ENCODE measurements around the gene BICDL2.
"Not testable (repeated sequence)": the region's sequence is repeated elsewhere in the genome, so short reads cannot be mapped to it uniquely, and the experiment has no call there.

The BICDL2 gene, protein sequence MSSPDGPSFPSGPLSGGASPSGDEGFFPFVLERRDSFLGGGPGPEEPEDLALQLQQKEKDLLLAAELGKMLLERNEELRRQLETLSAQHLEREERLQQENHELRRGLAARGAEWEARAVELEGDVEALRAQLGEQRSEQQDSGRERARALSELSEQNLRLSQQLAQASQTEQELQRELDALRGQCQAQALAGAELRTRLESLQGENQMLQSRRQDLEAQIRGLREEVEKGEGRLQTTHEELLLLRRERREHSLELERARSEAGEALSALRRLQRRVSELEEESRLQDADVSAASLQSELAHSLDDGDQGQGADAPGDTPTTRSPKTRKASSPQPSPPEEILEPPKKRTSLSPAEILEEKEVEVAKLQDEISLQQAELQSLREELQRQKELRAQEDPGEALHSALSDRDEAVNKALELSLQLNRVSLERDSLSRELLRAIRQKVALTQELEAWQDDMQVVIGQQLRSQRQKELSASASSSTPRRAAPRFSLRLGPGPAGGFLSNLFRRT

GRCh38 chr16:3036726-3037315 is at the start of gene BICDL2:
Gene BICDL2 (minus strand): TSS chr16:3036944. CDS start chr16:3035496, 1,448 bp downstream.
- H4K20me1 ChIP-seq: peaks cover 41% of the 10 kb centered on the region
- H3K9ac ChIP-seq: no peak within 1 kb of the TSS
- no peak for TF ChIP-seq Cebpa-rat (IDR thresholded peaks at IDR 0.05)
- H3K9me3 ChIP-seq: no peaks in the 10 kb centered on the region
- no peak within 1 kb of the TSS for H3K27ac ChIP-seq
- H3K36me3 ChIP-seq: no peaks in the 10 kb centered on the region
- H3K4me1 ChIP-seq: peaks cover 13% of the 10 kb centered on the region
- H3K27me3 ChIP-seq: peaks cover 100% of the 10 kb centered on the region
- peak within 1 kb of the TSS; percentile 31; the same call in 1 of the 2 replicates for H3K4me3 ChIP-seq
- H3K4me2 ChIP-seq: peak within 1 kb of the TSS; percentile 61

DNA sequence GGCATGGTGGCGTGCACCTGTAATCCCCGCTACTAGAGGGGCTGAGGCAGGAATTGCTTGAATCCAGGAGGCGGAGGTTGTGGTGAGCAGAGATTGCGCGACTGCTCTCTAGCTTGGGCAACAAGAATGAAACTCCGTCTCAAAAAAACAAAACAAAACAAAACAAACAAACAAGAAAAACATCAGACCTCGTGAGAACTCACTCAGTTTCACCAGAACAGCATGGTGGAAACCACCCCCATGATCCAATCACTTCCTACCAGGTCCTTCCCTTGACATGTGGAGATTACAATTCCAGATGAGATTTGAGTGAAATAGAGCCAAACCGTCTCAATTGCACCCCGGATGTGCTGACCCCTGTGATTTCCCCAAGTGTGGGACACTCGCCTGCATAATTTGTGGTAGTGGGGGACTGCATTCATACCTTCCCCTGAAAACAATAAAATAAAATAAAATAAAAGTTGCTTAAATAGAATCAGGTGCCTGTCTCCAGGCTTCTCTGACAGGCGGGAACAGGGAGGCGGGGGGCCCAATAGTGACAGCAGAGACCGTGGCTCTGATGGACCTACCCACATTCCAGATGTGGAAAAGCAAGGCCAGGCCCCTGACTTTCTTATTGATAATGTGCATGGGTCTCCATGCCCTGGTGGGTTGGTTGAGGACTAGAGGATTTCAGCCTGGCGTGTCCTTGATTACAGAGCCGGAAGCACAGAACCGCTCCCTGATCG is 49.3 kb upstream of the BICDL2 start:
- Histone ChIP-seq H3K9ac (no peak overlapping the region), H4K20me1 (no peaks in the 10 kb centered on the region), H3K4me3 (no peak overlapping the region), H3K27me3 (no peaks in the 10 kb centered on the region), H3K27ac (peak overlapping the region; percentile 76), H3K36me3 (no peaks in the 10 kb centered on the region), H3K4me2 (peak overlapping the region; percentile 95), H3K9me3 (peaks cover 4% of the 10 kb centered on the region), H3K4me1 (peaks cover 55% of the 10 kb centered on the region)
- TF ChIP-seq Cebpa-rat (IDR thresholded peaks at IDR 0.05): no peak

GRCh38 chr16:3084969-3085670 is 48.4 kb upstream of the BICDL2 start:
- H3K4me3 ChIP-seq: no peak overlapping the region
- H3K36me3 ChIP-seq: no peaks in the 10 kb centered on the region
- TF ChIP-seq Cebpa-rat (IDR thresholded peaks at IDR 0.05): no peak
- no peak overlapping the region for H3K27ac ChIP-seq
- H3K4me2 ChIP-seq: 0 out of 2 replicates have a peak overlapping the region, but pooled peaks have one; percentile 95
- H3K9ac ChIP-seq: no peak overlapping the region
- no peaks in the 10 kb centered on the region for H4K20me1 ChIP-seq
- peaks cover 13% of the 10 kb centered on the region for H3K9me3 ChIP-seq
- H3K4me1 ChIP-seq: peaks cover 55% of the 10 kb centered on the region
- H3K27me3 ChIP-seq: no peaks in the 10 kb centered on the region

GRCh38 chr16:3084491-3084890 is 47.7 kb upstream of the BICDL2 start:
- Histone ChIP-seq H3K4me2 (no peak overlapping the region), H3K9ac (no peak overlapping the region), H3K9me3 (peaks cover 19% of the 10 kb centered on the region), H4K20me1 (no peaks in the 10 kb centered on the region), H3K27ac (no peak overlapping the region), H3K4me3 (no peak overlapping the region), H3K36me3 (no peaks in the 10 kb centered on the region), H3K4me1 (peaks cover 55% of the 10 kb centered on the region), H3K27me3 (no peaks in the 10 kb centered on the region)
- TF ChIP-seq Cebpa-rat (IDR thresholded peaks at IDR 0.05): no peak

- not testable (repeated sequence) for H3K4me2 ChIP-seq, H3K27ac ChIP-seq, H3K9ac ChIP-seq, H3K4me3 ChIP-seq, H4K20me1 ChIP-seq, H3K36me3 ChIP-seq, H3K27me3 ChIP-seq
- H3K4me1 ChIP-seq: peaks cover 53% of the 10 kb centered on the region
- H3K9me3 ChIP-seq: peaks cover 24% of the 10 kb centered on the region
These were observed 46.7 kb upstream of the BICDL2 start for GRCh38 chr16:3083408-3083807.

- not testable (repeated sequence) for H3K4me3 ChIP-seq, H3K27ac ChIP-seq, H3K4me2 ChIP-seq, H3K27me3 ChIP-seq, H3K36me3 ChIP-seq, H4K20me1 ChIP-seq, H3K9ac ChIP-seq
- H3K9me3 ChIP-seq: peaks cover 33% of the 10 kb centered on the region
- peaks cover 53% of the 10 kb centered on the region for H3K4me1 ChIP-seq
These were observed 45.2 kb upstream of the BICDL2 start for GRCh38 chr16:3081957-3082356.

DNA sequence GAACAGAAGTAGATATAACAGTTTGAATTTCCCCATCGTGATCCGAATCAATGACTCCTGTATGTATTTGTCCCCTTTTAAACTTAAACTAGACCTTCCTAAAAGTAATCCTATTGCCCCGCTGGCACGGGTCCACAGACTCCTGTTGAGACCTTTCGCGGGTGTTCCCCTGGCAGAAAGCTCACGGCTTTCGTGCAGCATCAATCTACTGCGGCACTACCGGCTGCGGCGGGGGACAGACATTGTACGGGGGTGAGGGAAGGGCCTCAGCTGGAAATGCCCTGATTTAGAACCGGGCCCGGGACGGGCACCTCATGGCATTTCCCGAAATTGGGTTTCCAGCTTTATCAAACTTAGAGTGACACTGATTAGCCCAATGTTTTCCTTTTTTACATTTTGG is 43.3 kb upstream of the BICDL2 start:
- TF ChIP-seq Cebpa-rat (IDR thresholded peaks at IDR 0.05): no peak
- Histone ChIP-seq H3K36me3 (no peaks in the 10 kb centered on the region), H3K4me1 (peaks cover 53% of the 10 kb centered on the region), H3K27ac (no peak overlapping the region), H3K9ac (no peak overlapping the region), H4K20me1 (no peaks in the 10 kb centered on the region), H3K9me3 (peaks cover 33% of the 10 kb centered on the region), H3K27me3 (no peaks in the 10 kb centered on the region), H3K4me2 (no peak overlapping the region), H3K4me3 (no peak overlapping the region)

DNA sequence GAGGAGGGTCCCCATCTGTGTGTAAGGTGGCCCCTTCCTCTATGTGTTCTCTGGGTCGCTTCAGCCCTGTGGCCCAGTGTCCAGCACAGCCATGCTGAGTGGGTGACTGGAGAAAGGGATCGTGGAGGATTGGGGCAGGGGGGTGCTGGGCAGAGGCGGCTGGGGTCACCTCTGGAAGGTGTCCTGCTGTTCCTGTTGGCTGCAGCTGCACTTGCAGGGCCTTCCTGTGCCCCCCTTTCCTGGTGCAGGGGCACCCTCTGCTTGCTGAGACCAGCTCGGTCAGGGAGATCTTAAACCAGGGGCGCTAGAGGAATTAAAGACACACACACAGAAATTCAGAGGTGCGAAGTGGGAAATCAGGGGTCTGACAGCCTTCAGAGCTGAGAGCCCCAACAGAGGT is 39.8 kb upstream of the BICDL2 start:
- Histone ChIP-seq H3K27ac (peak overlapping the region; percentile 90), H3K9ac (peak overlapping the region; percentile 48), H3K4me1 (peaks cover 80% of the 10 kb centered on the region), H3K36me3 (no peaks in the 10 kb centered on the region), H3K4me3 (peak overlapping the region; percentile 11; the same call in 1 of the 2 replicates), H3K9me3 (peaks cover 33% of the 10 kb centered on the region), H4K20me1 (no peaks in the 10 kb centered on the region), H3K27me3 (no peaks in the 10 kb centered on the region), H3K4me2 (peak overlapping the region; percentile 87)
- TF ChIP-seq Cebpa-rat (IDR thresholded peaks at IDR 0.05): no peak

DNA sequence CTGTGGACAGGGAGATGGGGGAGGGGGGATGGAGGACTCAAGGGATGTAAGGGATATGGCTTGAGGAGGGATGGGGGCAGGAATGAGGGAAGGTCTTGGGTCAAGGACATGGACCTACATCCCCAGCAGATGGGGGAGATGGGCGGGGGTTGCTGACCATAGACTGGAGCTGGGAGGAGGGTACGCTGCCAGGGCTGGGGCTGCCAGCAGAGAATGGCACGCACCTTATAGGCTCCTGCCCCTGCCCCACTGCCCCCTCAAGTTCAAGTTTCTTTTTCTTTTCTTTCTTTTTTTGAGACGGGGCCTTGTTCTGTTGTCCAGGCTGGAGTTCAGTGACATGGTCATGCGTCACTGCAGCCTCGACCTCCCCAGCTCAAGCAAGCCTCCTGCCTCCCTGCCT is 39.2 kb upstream of the BICDL2 start:
- H3K4me1 ChIP-seq: peaks cover 82% of the 10 kb centered on the region
- H3K36me3 ChIP-seq, H3K27me3 ChIP-seq, H4K20me1 ChIP-seq, H3K4me3 ChIP-seq: not testable (repeated sequence)
- H3K27ac ChIP-seq: peak overlapping the region; percentile 90
- peak overlapping the region; percentile 48; the same call in 1 of the 2 replicates for H3K9ac ChIP-seq
- H3K4me2 ChIP-seq: peak overlapping the region; percentile 87
- peaks cover 29% of the 10 kb centered on the region for H3K9me3 ChIP-seq
